NCI-H345 treated with DMSO at 0.1 percent for 48 hours (cell line): Measurements from ENCODE around the gene COMMD1.
"Not testable (repeated sequence)": the region's sequence is repeated elsewhere in the genome, so short reads cannot be mapped to it uniquely, and the experiment has no call there.

Experiments used
- DNase-seq: peaks from one replicate; lab custom pipeline; 2025; ENCODE audit not compliant: unreplicated experiment; lab: John Stamatoyannopoulos, UW

COMMD1 gene

GRCh38 chr2:61922714-61923113 lies 17.2 kb downstream of the COMMD1 start:
- no peak for DNase-seq

DNA sequence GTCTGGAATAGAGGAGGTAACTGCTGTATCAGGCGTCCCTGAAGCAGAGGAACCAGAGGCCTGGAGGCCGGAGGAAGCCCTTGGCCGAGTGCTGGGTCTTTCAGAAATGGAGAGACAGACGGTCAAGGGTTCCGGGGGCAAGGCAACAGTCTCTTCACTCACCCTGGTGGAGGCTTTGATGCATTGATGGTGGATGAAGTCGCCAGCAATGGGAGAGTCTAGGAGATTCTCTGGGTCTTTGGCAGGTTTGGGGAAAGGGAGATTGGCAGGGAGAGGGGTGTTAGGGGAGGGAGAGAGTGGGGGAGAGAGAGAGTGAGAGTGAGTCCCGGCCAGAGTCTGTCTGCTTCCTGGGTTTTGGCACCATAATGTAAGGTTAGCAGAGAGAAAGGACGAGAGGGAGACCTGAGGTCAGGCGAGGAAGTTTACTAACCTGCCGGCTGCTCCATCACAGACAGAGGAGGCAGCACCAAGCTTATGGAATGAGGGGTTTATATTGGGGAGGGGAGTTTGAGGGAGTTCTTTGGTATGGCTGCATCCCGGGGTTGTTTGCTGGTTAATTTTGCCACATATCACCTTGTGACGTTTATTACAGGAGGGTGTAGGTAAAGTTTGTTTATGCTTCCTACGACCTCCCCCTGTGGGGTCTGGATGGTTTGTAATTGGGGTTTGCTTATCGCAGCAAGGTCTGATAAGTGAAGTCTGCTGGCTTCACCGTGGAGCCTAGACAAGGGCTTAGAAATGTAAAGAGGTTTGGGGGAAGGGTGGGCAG lies 19.6 kb downstream of the COMMD1 start:
- DNase-seq = no peak

DNA sequence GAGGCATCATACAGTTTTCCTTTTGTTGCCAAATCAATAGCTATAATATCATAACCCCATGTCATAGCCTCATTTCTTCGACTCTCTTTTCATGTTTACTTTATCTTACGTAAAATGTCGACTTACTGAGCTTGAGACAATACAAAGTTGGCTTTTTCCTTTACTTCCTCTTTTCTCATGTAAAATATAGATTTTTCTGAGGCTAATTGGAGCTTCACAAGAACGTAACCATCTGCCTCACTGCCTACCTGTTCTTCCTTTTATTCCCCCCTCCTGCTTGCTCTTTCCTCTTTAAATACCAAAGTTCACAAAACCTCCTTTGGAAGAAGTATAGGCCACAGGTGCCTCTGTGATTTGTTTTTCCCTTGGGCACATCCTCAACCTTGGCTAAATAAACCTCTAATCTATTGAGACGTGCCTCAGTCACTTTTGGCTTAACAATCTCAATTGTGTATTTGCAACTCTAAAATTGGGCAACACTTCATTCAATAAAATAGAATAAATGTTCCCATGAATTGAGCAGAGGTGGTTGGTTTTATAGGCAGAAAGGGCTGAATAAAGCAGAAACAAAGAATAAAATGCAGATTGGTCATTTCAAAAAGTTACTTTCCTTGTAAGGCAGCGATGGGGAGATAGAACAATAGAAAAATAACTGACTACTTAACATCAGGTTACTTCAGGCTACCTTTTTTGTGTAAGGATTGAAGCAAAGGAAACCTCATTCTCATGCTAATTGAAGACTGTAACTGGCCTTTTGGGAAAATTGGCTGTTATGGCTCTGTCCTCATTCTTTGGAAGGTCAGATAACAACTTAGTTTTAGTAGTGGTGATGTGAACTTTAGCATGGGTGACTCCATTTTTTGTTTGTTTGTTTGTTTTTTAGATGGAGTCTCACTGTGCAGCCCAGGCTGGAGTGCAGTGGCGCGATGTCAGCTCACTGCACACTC lies 21.3 kb downstream of the COMMD1 start:
- no peak for DNase-seq

- DNase-seq = no peak
Observed at GRCh38 chr2:61928826-61929461, 23.5 kb downstream of the COMMD1 start.

- no peak for DNase-seq
Observed at GRCh38 chr2:61937098-61937497, 31.6 kb downstream of the COMMD1 start.

DNA sequence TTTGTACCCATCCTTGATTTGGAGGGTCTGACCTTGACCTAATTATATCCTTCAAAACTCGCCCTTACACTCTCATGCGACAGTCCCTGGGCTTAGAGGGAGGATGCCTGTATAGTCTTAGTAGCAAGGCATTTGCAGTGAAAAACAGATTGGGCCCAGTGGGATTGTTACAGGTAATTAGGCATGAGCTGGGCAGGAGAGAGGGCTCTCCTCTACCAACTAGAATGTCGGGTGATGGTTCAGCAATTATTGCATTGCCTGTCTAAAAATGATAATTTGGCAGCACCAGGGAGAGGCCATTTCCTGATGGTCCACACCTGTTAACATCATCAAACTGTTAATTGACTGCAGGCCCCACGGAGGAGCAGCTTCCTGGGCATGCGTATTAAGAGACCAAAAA lies 32.4 kb downstream of the COMMD1 start:
- no peak for DNase-seq

DNA sequence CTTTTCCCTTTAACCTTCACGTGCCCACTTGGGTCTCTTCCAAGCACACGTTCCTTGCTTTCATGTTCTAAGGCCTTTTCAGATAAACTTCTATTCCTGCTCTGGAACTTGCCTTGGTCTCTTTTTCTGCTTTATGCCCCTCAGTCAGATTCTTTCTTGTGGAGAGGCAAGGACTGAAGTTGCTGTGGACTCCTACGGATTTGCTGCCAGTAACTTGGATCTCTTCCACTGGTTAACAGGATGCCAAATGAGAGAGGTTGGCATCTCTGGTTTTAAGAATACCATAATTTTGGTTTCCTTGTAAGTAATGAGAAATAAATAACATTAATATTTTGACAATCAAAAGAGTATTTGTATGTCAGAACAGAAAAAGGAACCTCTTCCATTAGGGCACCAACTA lies 33.0 kb downstream of the COMMD1 start:
- no peak for DNase-seq

- no peak for DNase-seq
Observed at GRCh38 chr2:61943251-61943650, 37.8 kb downstream of the COMMD1 start.

GRCh38 chr2:61946666-61947065 lies 41.2 kb downstream of the COMMD1 start:
- no peak for DNase-seq

DNA sequence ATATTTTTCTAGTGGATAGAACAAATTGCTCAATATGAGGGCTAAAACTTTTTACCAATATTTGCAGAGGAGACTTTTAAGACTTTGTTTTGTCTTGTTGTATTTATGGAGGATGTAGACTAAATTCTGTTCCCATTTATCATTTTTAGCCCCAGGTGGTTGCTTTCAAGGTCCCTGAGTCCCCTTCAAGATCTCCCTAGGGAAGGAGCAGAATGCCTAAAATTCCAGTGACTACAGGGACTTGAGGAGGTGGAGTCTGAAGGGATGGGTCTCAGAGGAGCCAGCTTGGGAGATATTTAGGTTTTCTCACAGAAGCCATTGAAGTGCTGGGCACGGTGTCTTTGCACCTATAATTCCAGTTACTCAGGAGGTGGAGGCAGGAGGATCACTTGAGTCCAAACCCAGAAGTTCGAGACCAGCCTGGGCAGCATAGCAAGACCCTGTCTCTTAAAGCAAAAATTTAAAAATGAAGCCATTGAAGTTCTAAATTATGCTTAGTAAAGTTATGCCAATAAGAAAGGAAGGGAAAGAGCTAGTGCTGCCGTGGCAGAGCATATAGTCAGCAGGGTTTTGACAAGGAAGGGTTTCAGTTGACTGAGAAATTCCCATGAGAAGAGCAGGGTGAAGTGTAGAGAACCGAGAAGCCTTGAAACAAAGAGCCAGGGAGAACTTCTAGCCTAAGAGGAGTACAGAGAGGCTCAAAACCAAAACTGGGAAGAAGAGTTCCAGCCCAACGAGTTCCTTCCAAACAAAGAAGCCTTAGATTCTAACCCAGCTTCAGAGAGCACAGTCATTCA lies 43.4 kb downstream of the COMMD1 start:
- no peak for DNase-seq

- no peak for DNase-seq
Observed at GRCh38 chr2:61949458-61949713, 43.9 kb downstream of the COMMD1 start.

- DNase-seq = no peak
Observed at GRCh38 chr2:61949714-61950560, 44.5 kb downstream of the COMMD1 start.

DNA sequence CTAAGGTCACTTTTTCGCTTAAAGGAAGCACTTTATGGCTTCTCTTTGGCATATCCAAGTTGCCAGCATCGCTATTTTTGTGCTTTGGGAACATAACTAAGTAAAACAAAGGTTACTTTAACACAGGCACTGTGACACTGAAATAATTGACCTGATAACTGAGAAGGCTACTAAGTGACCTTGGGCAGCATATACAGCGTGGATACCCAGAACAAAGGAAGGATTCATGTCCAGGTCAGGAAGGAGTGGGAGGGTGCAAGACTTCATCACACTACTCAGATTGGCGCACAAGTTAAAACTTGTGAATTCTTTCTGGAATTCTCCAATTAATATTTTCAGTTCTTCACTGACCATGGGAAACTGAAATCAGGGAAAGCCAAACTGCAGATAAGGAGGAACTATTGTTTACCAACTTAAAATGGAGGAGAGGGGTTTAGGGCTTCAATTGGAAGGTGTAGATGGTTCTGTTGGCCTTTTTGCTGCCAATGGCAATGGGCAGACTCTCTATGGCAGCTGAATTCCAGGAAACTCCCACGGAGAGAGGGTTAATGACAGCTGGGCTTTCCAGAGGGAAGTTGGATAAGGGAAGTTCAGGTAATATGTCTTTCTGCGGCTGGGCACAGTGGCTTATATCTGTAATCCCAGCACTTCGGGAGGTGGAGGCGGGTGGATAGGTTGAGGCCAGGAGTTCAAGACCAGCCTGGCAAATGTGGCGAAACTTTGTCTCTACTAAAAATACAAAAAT lies 45.3 kb downstream of the COMMD1 start:
- no peak for DNase-seq

- DNase-seq = no peak
Observed at GRCh38 chr2:61951881-61952280, 46.4 kb downstream of the COMMD1 start.

DNA sequence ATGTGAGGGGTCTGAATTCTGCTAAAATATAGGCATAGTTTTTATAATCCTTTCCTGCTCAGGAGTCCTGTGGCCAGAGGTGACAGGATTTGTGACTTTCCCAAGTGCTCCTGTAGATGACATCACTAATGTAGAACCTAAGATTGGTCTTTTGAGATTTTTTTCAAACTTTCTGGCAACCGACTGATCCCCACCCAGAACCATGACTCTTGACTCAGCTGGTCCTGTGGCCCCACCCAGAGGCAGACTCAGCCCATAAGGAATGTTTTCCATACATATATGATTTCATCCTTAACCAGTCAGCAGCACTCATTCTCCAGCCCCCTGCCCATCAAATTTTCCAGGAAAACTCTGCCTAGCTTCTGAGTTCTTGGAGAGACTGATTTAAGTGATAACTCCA lies 46.8 kb downstream of the COMMD1 start:
- DNase-seq = no peak

DNA sequence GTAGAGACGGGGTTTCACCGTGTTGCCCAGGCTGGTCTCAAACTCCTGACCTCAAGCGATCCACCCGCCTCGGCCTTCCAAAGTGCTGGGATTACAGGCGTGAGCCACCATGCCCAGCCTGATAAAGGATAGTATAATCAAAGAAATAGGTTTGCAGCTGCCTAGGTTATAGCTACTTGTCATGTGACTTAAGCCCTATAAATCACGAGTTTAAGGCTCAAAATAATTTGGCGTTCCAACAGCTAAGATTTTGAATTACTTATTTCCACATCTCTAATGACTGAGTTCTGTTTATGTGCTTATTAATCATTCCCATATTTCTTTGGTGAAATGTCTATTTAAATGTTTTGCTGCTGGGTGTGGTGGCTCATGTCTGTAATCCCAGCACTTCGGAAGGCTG lies 49.4 kb downstream of the COMMD1 start:
- not testable (repeated sequence) for DNase-seq

- DNase-seq = no peak
Observed at GRCh38 chr2:61959381-61960293, 54.2 kb downstream of the COMMD1 start.

DNA sequence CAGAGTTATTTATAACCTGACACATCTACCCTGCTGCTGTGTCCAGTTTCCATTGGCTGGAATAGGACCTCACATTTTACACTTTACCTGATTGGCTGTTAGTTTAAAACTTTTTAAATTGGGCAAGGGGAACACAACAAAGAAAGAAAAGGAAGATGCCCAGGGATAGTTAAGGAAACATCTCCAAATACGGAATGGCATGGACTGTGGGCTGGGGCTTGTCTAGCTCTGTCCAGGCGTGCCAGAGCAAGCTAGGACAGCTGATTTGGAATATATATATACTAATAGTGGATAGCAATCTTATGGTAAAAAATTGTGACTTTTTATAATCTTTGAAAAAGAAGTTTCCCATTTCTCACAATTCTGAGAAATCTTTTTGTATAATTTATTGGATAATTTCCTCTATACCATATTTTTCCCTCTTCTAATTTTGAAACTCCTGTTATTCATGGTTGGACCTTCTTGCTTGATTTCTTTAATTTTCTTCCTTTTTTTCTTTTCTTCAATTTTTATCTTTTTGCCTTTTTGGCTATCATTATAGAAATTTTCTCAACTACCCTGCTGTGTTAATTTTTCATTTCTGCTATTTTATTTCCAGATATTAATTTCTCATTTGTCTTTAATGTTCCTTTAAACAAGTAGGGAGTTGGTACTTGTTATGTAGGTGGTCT lies 55.9 kb downstream of the COMMD1 start:
- DNase-seq = no peak
